Measurements from ENCODE around the gene CNTNAP4.

Gene CNTNAP4

GRCh38 chr16:76500006-76500405 lies 222.8 kb downstream of the CNTNAP4 start:
- no peak for DNase-seq

GRCh38 chr16:76502063-76502462 lies 224.9 kb downstream of the CNTNAP4 start:
- DNase-seq: no peak

- DNase-seq: no peak
These were observed 225.4 kb downstream of the CNTNAP4 start for GRCh38 chr16:76502555-76502954.

GRCh38 chr16:76503091-76503490 lies 225.9 kb downstream of the CNTNAP4 start:
- no peak for DNase-seq

GRCh38 chr16:76511203-76511602 lies 234.0 kb downstream of the CNTNAP4 start:
- DNase-seq: no peak

GRCh38 chr16:76518781-76519180 lies 241.6 kb downstream of the CNTNAP4 start:
- DNase-seq: no peak

- no peak for DNase-seq
These were observed 247.2 kb downstream of the CNTNAP4 start for GRCh38 chr16:76524356-76524755.

- DNase-seq: no peak
These were observed 247.6 kb downstream of the CNTNAP4 start for GRCh38 chr16:76524769-76525168.

GRCh38 chr16:76527244-76527643 lies 250.0 kb downstream of the CNTNAP4 start:
- DNase-seq: no peak

GRCh38 chr16:76529120-76529519 lies 251.9 kb downstream of the CNTNAP4 start:
- no peak for DNase-seq

GRCh38 chr16:76531236-76531635 lies 254.0 kb downstream of the CNTNAP4 start:
- no peak for DNase-seq

GRCh38 chr16:76532188-76532973 lies 255.2 kb downstream of the CNTNAP4 start:
- DNase-seq: no peak

GRCh38 chr16:76539609-76540008 lies 262.4 kb downstream of the CNTNAP4 start:
- no peak for DNase-seq

GRCh38 chr16:76541070-76541469 lies 263.9 kb downstream of the CNTNAP4 start:
- no peak for DNase-seq

GRCh38 chr16:76565542-76565941 lies 288.3 kb downstream of the CNTNAP4 start:
- no peak for DNase-seq

GRCh38 chr16:76571755-76572154 lies 294.6 kb downstream of the CNTNAP4 start:
- DNase-seq: no peak

- no peak for DNase-seq
These were observed 296.1 kb downstream of the CNTNAP4 start for GRCh38 chr16:76573281-76573680.

- peak; percentile 2 for DNase-seq
These were observed 297.4 kb downstream of the CNTNAP4 start for GRCh38 chr16:76574651-76575050.

GRCh38 chr16:76576526-76576925 lies 299.3 kb downstream of the CNTNAP4 start:
- DNase-seq: no peak

GRCh38 chr16:76577003-76577402 lies 299.8 kb downstream of the CNTNAP4 start:
- no peak for DNase-seq

GRCh38 chr16:76579277-76579922 lies 302.2 kb downstream of the CNTNAP4 start:
- DNase-seq: no peak

GRCh38 chr16:76583466-76583865 lies 306.3 kb downstream of the CNTNAP4 start:
- DNase-seq: peak; percentile 3

GRCh38 chr16:76583945-76584344 lies 306.7 kb downstream of the CNTNAP4 start:
- DNase-seq: no peak

- no peak for DNase-seq
These were observed 321.3 kb downstream of the CNTNAP4 start for GRCh38 chr16:76598498-76598897.

- no peak for DNase-seq
These were observed 330.1 kb downstream of the CNTNAP4 start for GRCh38 chr16:76607317-76607716.
